Mammary microvascular endothelial cell (primary cell): ENCODE results near the gene KLRF2. TPM values are rescaled to one million over a fixed set of nuclear protein-coding genes. Genes with fewer than 3 reads are reported as not detected.

Source experiments
- total RNA-seq: library from RNA; depleted of rRNA; stranded (reverse); fragments of >200 nt; gene quantifications from 2 replicates; pipeline ENCODE4 v1.2.3, GENCODE V29; 2015

KLRF2 gene, protein sequence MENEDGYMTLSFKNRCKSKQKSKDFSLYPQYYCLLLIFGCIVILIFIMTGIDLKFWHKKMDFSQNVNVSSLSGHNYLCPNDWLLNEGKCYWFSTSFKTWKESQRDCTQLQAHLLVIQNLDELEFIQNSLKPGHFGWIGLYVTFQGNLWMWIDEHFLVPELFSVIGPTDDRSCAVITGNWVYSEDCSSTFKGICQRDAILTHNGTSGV
- total RNA-seq: not detected in 2 replicates

GRCh38 chr12:9881246-9881645 lies at the start of gene KLRF2:
Gene KLRF2 (plus strand): TSS chr12:9881489. CDS start chr12:9881596, 107 bp downstream.

DNA sequence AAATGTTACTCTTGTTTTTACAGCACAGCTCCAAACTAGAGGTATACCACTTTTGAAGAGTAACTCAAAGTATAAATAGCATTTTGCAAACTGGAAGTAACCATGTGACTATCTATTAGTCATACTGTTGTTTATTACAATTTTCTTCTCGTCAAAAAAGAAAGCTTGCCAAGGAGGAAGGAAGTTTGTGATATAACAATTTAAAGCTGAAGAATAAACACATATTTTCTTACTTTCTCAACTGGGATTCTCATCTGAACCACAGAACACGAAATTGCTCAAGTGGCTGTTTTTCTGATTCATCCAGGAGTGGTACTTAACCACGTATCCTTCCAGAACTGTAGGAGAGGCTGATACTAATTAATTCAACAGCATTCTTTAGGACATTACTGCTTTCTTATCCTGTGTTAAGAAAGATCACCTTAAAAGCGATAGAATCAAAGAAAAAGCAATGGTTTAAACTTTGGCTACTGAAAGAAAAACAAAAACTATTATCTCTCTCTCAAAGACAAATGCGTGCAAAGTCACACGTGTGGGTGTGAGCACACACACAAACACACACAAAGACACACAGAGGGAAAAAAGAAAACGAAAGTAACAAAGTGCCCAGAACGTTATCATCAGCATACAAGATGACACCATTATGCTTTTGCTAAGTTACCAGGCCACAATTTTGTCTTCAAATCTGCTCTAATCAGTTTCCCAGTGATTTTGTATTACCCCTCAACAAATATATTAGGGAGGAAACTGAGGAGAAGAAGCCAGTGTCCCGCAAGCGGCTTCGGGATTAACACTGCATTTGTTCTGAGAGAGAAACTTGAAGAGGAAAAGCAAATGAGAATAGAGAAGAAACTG lies 11.8 kb upstream of the KLRF2 start, which contains the start of gene CLEC2B:
CLEC2B (minus strand) TSS at position 48 of the 855 bp plus-strand sequence.

GRCh38 chr12:9932270-9932669 lies 51.0 kb downstream of the KLRF2 start, which contains the start of gene CLEC2A:
Gene CLEC2A (minus strand): TSS chr12:9932370. CDS start chr12:9932329, 41 bp downstream.

Other genes starting within 250 kb of the KLRF2 start
- 0.13 and 1.4 TPM in 2 replicates for gene CLEC2D, start 211.8 kb upstream of the KLRF2 start, total RNA-seq
- gene CLECL1, start 148.4 kb upstream of the KLRF2 start, total RNA-seq: not detected in 2 replicates
- 0.25 and 0.40 TPM in 2 replicates for gene CD69, start 120.6 kb upstream of the KLRF2 start, total RNA-seq
- not detected in 2 replicates for gene KLRF1, start 54.0 kb upstream of the KLRF2 start, total RNA-seq
- gene CLEC2B, start 12.1 kb upstream of the KLRF2 start, total RNA-seq: 64.1 and 69.2 TPM in 2 replicates
- gene CLEC2A, start 50.9 kb downstream of the KLRF2 start, total RNA-seq: not detected in 2 replicates
- not detected in 2 replicates for gene CLEC12A, start 89.9 kb downstream of the KLRF2 start, total RNA-seq
- gene CLEC1B, start 117.6 kb downstream of the KLRF2 start, total RNA-seq: not detected in 2 replicates
- gene CLEC12B, start 129.1 kb downstream of the KLRF2 start, total RNA-seq: 1.3 TPM in 1 of 2 replicates, not detected in the other
- not detected in 2 replicates for gene CLEC9A, start 149.2 kb downstream of the KLRF2 start, total RNA-seq
- gene CLEC1A, start 217.5 kb downstream of the KLRF2 start, total RNA-seq: 21.0 and 33.7 TPM in 2 replicates
- gene CLEC7A, start 248.7 kb downstream of the KLRF2 start, total RNA-seq: not detected in 2 replicates